ENCODE results near the gene SULT2B1.

SULT2B1 gene

GRCh38 chr19:48633148-48634035 is 81.4 kb downstream of the SULT2B1 start:
- H3K4me3 ChIP-seq (ENCODE audit: control insufficient read depth, low read depth, low read length), result no peak overlapping the region
- no peak for DNase-seq (ENCODE audit: low read depth)
- no peak for TF ChIP-seq CTCF (IDR thresholded peaks at IDR 0.05; ENCODE audit: control insufficient read depth, insufficient read depth, low read depth, low read length, missing control alignments)

- no peak for TF ChIP-seq CTCF (IDR thresholded peaks at IDR 0.05; ENCODE audit: control insufficient read depth, insufficient read depth, low read depth, low read length, missing control alignments)
- H3K4me3 ChIP-seq (ENCODE audit: control insufficient read depth, low read depth, low read length), result peak overlapping the region; percentile 20
These were observed 82.0 kb downstream of the SULT2B1 start for GRCh38 chr19:48634036-48634342.

GRCh38 chr19:48634424-48635262 is 82.7 kb downstream of the SULT2B1 start:
- peak overlapping the region; percentile 27 for H3K4me3 ChIP-seq (ENCODE audit: control insufficient read depth, low read depth, low read length)

More at GRCh38 chr19:48634036-48634342, 82.0 kb downstream of the SULT2B1 start:
- DNase-seq (ENCODE audit: low read depth), result no peak

GRCh38 chr19:48635263-48635965 is 83.4 kb downstream of the SULT2B1 start:
- DNase-seq (ENCODE audit: low read depth), result no peak
- no peak for TF ChIP-seq CTCF (IDR thresholded peaks at IDR 0.05; ENCODE audit: control insufficient read depth, insufficient read depth, low read depth, low read length, missing control alignments)
- H3K4me3 ChIP-seq (ENCODE audit: control insufficient read depth, low read depth, low read length), result peak overlapping the region; percentile 63

More at GRCh38 chr19:48634424-48635262, 82.7 kb downstream of the SULT2B1 start:
- no peak for TF ChIP-seq CTCF (IDR thresholded peaks at IDR 0.05; ENCODE audit: control insufficient read depth, insufficient read depth, low read depth, low read length, missing control alignments)
- DNase-seq (ENCODE audit: low read depth), result peak; percentile 80

GRCh38 chr19:48635966-48636858 is 84.2 kb downstream of the SULT2B1 start:
- TF ChIP-seq CTCF (IDR thresholded peaks at IDR 0.05; ENCODE audit: control insufficient read depth, insufficient read depth, low read depth, low read length, missing control alignments), result no peak
- peak overlapping the region; percentile 63 for H3K4me3 ChIP-seq (ENCODE audit: control insufficient read depth, low read depth, low read length)
- DNase-seq (ENCODE audit: low read depth), result no peak

All from AG09309 (cell line).